Astrocyte (in vitro differentiated cells and primary cell): ENCODE data around the gene GAS2. TPM values are rescaled to one million over a fixed set of nuclear protein-coding genes. Genes with fewer than 3 reads are reported as not detected.

Experiments used
- DNase-seq: peaks from one replicate; pipeline ENCODE4 v3.0.0-alpha.2; 2010; ENCODE audit warnings: low read depth
- FAIRE-seq: peaks from 2 replicates; lab custom pipeline; 2011; peaks lifted over from hg19 to GRCh38; lab: Jason Lieb, UNC
- H2AFZ ChIP-seq: 2 replicates; pipeline ENCODE4 v1.6.0; 2012; ENCODE audit warnings: low read depth, low read length, inconsistent platforms
- H3K27ac ChIP-seq: 2 replicates; pipeline ENCODE4 v1.5.1; 2011; ENCODE audit warnings: low read depth, low read length, inconsistent platforms
- H3K27me3 ChIP-seq: 2 replicates; pipeline ENCODE4 v1.6.0; 2011; ENCODE audit warnings: low read length, inconsistent platforms; ENCODE audit not compliant: insufficient read depth
- H3K36me3 ChIP-seq: 2 replicates; pipeline ENCODE4 v1.5.1; 2011; ENCODE audit warnings: low read length, inconsistent platforms; ENCODE audit not compliant: insufficient read depth
- H3K4me1 ChIP-seq: 2 replicates; pipeline ENCODE4 v1.5.1; 2011; ENCODE audit warnings: low read length, inconsistent platforms; ENCODE audit not compliant: insufficient read depth
- H3K4me2 ChIP-seq: 2 replicates; pipeline ENCODE4 v1.6.0; 2012; ENCODE audit warnings: low read length, inconsistent platforms
- H3K4me3 ChIP-seq: 2 replicates; pipeline ENCODE4 v1.5.1; 2011; ENCODE audit warnings: low read depth, mild to moderate bottlenecking, low read length, inconsistent platforms; ENCODE audit not compliant: insufficient read depth
- H3K79me2 ChIP-seq: 2 replicates; pipeline ENCODE4 v1.6.0; 2012; ENCODE audit warnings: mild to moderate bottlenecking, low read length, inconsistent platforms; ENCODE audit not compliant: insufficient read depth
- H3K9ac ChIP-seq: 2 replicates; pipeline ENCODE4 v1.6.0; 2012; ENCODE audit warnings: mild to moderate bottlenecking, low read length, inconsistent platforms
- H3K9me3 ChIP-seq: 2 replicates; pipeline ENCODE4 v1.5.1; 2012; ENCODE audit warnings: low read depth, mild to moderate bottlenecking, low read length, inconsistent platforms; ENCODE audit not compliant: insufficient read depth
- H4K20me1 ChIP-seq: 2 replicates; pipeline ENCODE4 v1.6.0; 2012; ENCODE audit warnings: low read length, inconsistent platforms; ENCODE audit not compliant: insufficient read depth
- H3K27ac Mint-ChIP-seq: one replicate; pipeline ENCODE4 v1.8.0; 2021; ENCODE audit warnings: mild to moderate bottlenecking, mixed read lengths; ENCODE audit not compliant: unreplicated experiment
- H3K27me3 Mint-ChIP-seq: one replicate; pipeline ENCODE4 v1.8.0; 2021; ENCODE audit warnings: low read depth, mixed read lengths; ENCODE audit not compliant: unreplicated experiment
- H3K36me3 Mint-ChIP-seq: one replicate; pipeline ENCODE4 v1.8.0; 2021; ENCODE audit warnings: low read depth, mixed read lengths; ENCODE audit not compliant: unreplicated experiment
- H3K4me1 Mint-ChIP-seq: one replicate; pipeline ENCODE4 v1.8.0; 2021; ENCODE audit warnings: low read depth, mixed read lengths; ENCODE audit not compliant: unreplicated experiment
- H3K4me3 Mint-ChIP-seq: one replicate; pipeline ENCODE4 v1.8.0; 2021; ENCODE audit warnings: mild to moderate bottlenecking, moderate library complexity, mixed read lengths; ENCODE audit not compliant: unreplicated experiment
- H3K9me3 Mint-ChIP-seq: one replicate; pipeline ENCODE4 v1.8.0; 2021; ENCODE audit warnings: mild to moderate bottlenecking, mixed read lengths; ENCODE audit not compliant: unreplicated experiment
- EZH2 ChIP-seq: IDR thresholded peaks from 2 replicates; pipeline ENCODE4 v1.6.1; 2012; ENCODE audit warnings: mild to moderate bottlenecking, low read length, inconsistent platforms; ENCODE audit not compliant: insufficient read depth
- total RNA-seq: library from RNA; stranded (reverse); gene quantifications from 2 replicates; pipeline ENCODE4 v1.2.1, GENCODE V29; 2021
- TF ChIP-seq, protein P1 (sequence below): IDR thresholded peaks from 2 replicates; pipeline ENCODE4 v1.5.1; 2011; ENCODE audit warnings: low read depth, mild to moderate bottlenecking, inconsistent platforms, low read length, moderate library complexity; ENCODE audit not compliant: insufficient read depth

The GAS2 gene
- total RNA-seq, 1 donor from 2014 or later, result 1.5 TPM

DNA sequence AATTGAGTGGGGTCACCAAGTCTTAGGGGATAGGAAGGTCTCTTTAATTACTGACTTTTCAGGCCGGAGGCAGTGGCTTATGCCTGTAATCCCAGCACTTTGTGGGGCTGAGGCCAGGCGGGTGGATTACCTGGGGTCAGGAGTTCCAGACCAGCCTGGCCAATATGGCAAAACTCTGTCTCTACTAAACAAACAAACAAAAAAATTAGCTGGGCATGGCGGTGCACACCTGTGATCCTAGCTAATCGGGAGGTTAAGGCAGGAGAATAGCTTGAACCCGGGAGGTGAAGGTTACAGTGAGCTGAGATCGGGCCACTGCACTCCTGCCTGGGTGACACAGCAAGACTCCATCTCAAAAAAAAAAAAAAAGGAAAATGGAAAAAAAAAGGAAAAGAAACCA lies 39.0 kb upstream of the GAS2 start:
- no peak overlapping the region for H3K4me2 ChIP-seq
- H3K4me1 ChIP-seq, result peaks cover 5% of the 10 kb centered on the region
- no peak for FAIRE-seq
- Mint-ChIP-seq H3K27me3 (no peaks in the 10 kb centered on the region), H3K4me3 (no peak overlapping the region), H3K27ac (no peak overlapping the region), H3K9me3 (no peaks in the 10 kb centered on the region), H3K4me1 (peaks cover 6% of the 10 kb centered on the region), H3K36me3 (no peaks in the 10 kb centered on the region)
- TF ChIP-seq, protein P1, sequence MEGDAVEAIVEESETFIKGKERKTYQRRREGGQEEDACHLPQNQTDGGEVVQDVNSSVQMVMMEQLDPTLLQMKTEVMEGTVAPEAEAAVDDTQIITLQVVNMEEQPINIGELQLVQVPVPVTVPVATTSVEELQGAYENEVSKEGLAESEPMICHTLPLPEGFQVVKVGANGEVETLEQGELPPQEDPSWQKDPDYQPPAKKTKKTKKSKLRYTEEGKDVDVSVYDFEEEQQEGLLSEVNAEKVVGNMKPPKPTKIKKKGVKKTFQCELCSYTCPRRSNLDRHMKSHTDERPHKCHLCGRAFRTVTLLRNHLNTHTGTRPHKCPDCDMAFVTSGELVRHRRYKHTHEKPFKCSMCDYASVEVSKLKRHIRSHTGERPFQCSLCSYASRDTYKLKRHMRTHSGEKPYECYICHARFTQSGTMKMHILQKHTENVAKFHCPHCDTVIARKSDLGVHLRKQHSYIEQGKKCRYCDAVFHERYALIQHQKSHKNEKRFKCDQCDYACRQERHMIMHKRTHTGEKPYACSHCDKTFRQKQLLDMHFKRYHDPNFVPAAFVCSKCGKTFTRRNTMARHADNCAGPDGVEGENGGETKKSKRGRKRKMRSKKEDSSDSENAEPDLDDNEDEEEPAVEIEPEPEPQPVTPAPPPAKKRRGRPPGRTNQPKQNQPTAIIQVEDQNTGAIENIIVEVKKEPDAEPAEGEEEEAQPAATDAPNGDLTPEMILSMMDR, result no peak
- TF ChIP-seq EZH2, result no peak
- no peaks in the 10 kb centered on the region for H4K20me1 ChIP-seq
- peaks cover 13% of the 10 kb centered on the region for H3K79me2 ChIP-seq
- no peaks in the 10 kb centered on the region for H3K27me3 ChIP-seq
- no peaks in the 10 kb centered on the region for H3K9me3 ChIP-seq
- H2AFZ ChIP-seq, result no peak overlapping the region
- DNase-seq, result no peak
- H3K9ac ChIP-seq, result no peak overlapping the region
- no peak overlapping the region for H3K27ac ChIP-seq
- H3K4me3 ChIP-seq, result no peak overlapping the region
- H3K36me3 ChIP-seq, result no peaks in the 10 kb centered on the region

- Histone ChIP-seq H3K4me3 (no peak overlapping the region), H3K27ac (no peak overlapping the region), H3K4me2 (no peak overlapping the region), H3K36me3 (no peaks in the 10 kb centered on the region), H2AFZ (no peak overlapping the region), H3K9ac (no peak overlapping the region), H3K9me3 (no peaks in the 10 kb centered on the region), H4K20me1 (no peaks in the 10 kb centered on the region), H3K27me3 (no peaks in the 10 kb centered on the region), H3K79me2 (no peaks in the 10 kb centered on the region), H3K4me1 (no peaks in the 10 kb centered on the region)
- H3K27me3 Mint-ChIP-seq, result no peaks in the 10 kb centered on the region
- H3K4me1 Mint-ChIP-seq, result peaks cover 6% of the 10 kb centered on the region
- no peak for TF ChIP-seq EZH2
- TF ChIP-seq, protein P1, result no peak
- FAIRE-seq (no peak), DNase-seq (no peak)
- H3K36me3 Mint-ChIP-seq, result no peaks in the 10 kb centered on the region
- no peak overlapping the region for H3K27ac Mint-ChIP-seq
- no peaks in the 10 kb centered on the region for H3K9me3 Mint-ChIP-seq
- no peak overlapping the region for H3K4me3 Mint-ChIP-seq
Observed at GRCh38 chr11:22633354-22633902, 33.0 kb upstream of the GAS2 start.

DNA sequence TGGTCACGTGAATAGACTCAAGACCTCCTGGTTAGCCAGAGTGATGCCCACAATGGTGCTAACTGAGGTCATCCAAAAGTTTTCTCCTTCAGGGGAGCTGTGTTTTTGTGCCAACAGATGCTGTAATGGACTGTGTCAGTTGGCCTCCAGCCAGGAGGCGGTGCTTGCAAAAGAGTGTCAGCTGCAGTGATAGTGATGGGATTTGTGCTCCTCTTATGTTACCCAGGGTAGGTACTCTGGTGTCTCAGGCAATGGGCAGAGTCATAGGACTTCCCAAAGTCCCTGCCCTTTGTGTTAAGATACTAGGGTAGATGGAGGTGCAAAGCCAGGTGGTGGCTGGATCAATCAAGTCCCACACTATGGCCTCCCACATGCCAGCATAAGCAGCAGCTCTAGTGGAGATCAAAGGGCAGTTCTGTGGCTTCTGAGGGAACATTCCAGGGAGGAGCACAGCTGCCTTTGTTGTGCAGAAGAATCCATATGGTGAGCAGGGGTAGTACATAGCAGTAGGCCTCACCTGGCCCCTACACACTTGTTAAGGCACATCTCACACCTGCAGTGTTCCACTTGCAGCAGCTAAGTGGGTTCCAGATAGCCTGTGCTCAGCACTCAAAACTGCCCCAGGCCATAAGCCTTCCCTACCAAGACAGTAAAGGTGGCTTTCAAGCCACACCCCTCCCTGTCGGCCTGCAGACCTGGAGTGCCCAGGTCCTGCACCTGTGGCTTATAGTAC lies 31.3 kb upstream of the GAS2 start:
- Histone ChIP-seq H3K9me3 (no peaks in the 10 kb centered on the region), H3K79me2 (no peaks in the 10 kb centered on the region), H4K20me1 (no peaks in the 10 kb centered on the region), H3K4me3 (no peak overlapping the region), H3K9ac (no peak overlapping the region), H3K27ac (no peak overlapping the region), H3K4me2 (no peak overlapping the region), H3K4me1 (no peaks in the 10 kb centered on the region), H2AFZ (no peak overlapping the region), H3K36me3 (no peaks in the 10 kb centered on the region), H3K27me3 (no peaks in the 10 kb centered on the region)
- DNase-seq (peak; percentile 7), FAIRE-seq (no peak)
- peaks cover 6% of the 10 kb centered on the region for H3K4me1 Mint-ChIP-seq
- H3K27ac Mint-ChIP-seq, result peak overlapping the region; percentile 31
- no peak overlapping the region for H3K4me3 Mint-ChIP-seq
- H3K36me3 Mint-ChIP-seq, result no peaks in the 10 kb centered on the region
- no peaks in the 10 kb centered on the region for H3K27me3 Mint-ChIP-seq
- no peak for TF ChIP-seq EZH2
- H3K9me3 Mint-ChIP-seq, result no peaks in the 10 kb centered on the region
